ENCODE measurements around the gene CFAP97.
A peak's percentile ranks its signal among the peaks of the same experiment; 100 is the strongest.
"Not testable (repeated sequence)": the region's sequence is repeated elsewhere in the genome, so short reads cannot be mapped to it uniquely, and the experiment has no call there.

CFAP97 gene

DNA sequence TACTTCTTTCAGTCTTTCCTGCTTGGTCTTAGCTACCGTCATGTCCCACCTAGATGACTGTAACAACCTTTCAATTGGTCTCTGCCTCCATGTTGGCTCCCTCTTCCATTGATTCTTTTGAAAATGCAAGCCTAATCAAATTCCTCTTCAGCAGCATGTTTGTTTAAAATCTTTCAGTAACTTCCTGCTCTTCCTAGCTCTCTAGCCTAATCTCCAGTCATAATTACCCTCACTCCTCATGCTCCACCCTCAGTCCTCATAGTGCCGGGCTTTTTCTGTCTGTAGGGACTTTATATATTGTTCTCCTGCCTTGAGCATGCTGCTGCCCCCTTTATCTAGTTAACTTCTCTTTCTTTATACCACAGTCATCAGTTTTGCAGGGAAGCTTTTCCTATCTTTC, 17.7 kb upstream of the CFAP97 start:
- H3K27ac ChIP-seq (ENCODE audit: low read length), result no peak overlapping the region
- no peaks in the 10 kb centered on the region for H3K27me3 ChIP-seq (ENCODE audit: low read depth, low read length)
- no peak overlapping the region for H3K4me3 ChIP-seq (ENCODE audit: low read depth in 1 of 2, low read length in 2 of 2)
- peaks cover 0 to 15% of the 10 kb centered on the region in 2 donors for H3K4me1 ChIP-seq (ENCODE audit: control insufficient read depth in 1 of 2, insufficient read depth in 2 of 2, low read length in 2 of 2)
- no peaks in the 10 kb centered on the region for H3K36me3 ChIP-seq (ENCODE audit: control insufficient read depth in 1 of 2, insufficient read depth in 2 of 2, low read length in 2 of 2)
- H3K9me3 ChIP-seq (ENCODE audit: control insufficient read depth in 1 of 2, low read length in 2 of 2), result no peaks in the 10 kb centered on the region

DNA sequence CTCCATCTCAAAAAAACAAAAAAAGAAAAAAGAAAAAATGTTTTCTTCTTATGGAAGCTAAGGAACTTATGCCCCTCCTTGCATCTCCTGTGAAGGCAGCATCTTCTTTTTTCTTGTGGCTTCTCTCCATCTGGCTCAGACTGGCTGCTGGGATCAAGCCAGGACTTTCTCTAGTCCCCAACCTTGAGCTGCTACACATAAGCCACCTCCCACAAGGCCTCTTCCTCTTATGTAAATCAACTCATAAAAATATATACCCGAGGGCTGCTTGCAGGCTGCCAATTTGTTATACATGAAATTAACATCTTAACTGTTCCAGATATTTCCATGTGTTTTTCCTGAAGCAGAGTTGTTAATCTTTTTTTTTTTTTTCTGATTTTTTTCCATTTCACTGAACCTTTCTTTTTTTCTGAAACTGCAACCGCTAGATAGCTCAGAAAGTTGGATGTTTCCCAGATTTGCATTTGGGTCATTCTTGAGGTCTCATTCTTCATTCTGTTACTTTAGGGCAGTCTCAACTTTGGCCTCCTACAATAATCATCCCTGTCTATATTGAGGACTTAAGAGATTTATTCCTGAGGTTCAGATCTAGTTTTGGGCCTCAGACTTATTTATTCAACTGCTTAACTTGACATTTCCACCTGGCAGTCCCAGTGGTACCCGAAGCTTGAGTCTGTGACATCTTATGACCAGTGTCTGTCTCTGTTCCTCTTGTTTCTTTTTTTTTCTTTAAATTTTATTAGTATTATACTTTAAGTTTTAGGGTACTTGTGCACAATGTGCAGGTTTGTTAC, 15.9 kb upstream of the CFAP97 start:
- H3K4me1 ChIP-seq (ENCODE audit: control insufficient read depth in 1 of 2, insufficient read depth in 2 of 2, low read length in 2 of 2), result peaks cover 0 to 21% of the 10 kb centered on the region in 2 donors
- H3K9me3 ChIP-seq (ENCODE audit: control insufficient read depth in 1 of 2, low read length in 2 of 2), result no peaks in the 10 kb centered on the region
- H3K27me3 ChIP-seq (ENCODE audit: low read depth, low read length), result no peaks in the 10 kb centered on the region
- no peak overlapping the region for H3K27ac ChIP-seq (ENCODE audit: low read length)
- no peak overlapping the region for H3K4me3 ChIP-seq (ENCODE audit: low read depth in 1 of 2, low read length in 2 of 2)
- H3K36me3 ChIP-seq (ENCODE audit: control insufficient read depth in 1 of 2, insufficient read depth in 2 of 2, low read length in 2 of 2), result no peaks in the 10 kb centered on the region

DNA sequence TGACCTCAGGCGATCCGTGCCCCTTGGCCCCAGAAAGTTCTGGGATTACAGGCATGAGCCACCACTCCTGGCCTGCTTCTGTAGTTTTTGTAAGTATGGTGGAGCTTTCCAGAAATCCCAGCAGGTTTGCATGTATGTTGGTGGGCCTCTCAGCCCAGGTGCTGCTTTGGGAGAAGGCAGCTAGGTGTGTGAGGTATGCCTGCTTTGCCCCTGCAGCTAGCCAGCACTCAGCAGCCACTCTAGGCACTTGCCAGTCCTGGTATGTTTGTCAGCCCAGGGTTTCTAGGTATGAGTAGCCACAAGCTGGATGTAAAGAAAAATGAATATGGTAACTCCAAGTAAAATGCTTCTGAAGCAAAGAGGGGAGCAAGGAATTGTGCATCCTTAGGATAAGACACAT, 14.5 kb upstream of the CFAP97 start:
- H3K4me1 ChIP-seq (ENCODE audit: control insufficient read depth in 1 of 2, insufficient read depth in 2 of 2, low read length in 2 of 2), result peaks cover 0 to 21% of the 10 kb centered on the region in 2 donors
- no peak overlapping the region for H3K27ac ChIP-seq (ENCODE audit: low read length)
- H3K4me3 ChIP-seq (ENCODE audit: low read depth in 1 of 2, low read length in 2 of 2), result no peak overlapping the region
- no peaks in the 10 kb centered on the region for H3K27me3 ChIP-seq (ENCODE audit: low read depth, low read length)
- H3K9me3 ChIP-seq (ENCODE audit: control insufficient read depth in 1 of 2, low read length in 2 of 2), result no peaks in the 10 kb centered on the region
- no peaks in the 10 kb centered on the region for H3K36me3 ChIP-seq (ENCODE audit: control insufficient read depth in 1 of 2, insufficient read depth in 2 of 2, low read length in 2 of 2)

DNA sequence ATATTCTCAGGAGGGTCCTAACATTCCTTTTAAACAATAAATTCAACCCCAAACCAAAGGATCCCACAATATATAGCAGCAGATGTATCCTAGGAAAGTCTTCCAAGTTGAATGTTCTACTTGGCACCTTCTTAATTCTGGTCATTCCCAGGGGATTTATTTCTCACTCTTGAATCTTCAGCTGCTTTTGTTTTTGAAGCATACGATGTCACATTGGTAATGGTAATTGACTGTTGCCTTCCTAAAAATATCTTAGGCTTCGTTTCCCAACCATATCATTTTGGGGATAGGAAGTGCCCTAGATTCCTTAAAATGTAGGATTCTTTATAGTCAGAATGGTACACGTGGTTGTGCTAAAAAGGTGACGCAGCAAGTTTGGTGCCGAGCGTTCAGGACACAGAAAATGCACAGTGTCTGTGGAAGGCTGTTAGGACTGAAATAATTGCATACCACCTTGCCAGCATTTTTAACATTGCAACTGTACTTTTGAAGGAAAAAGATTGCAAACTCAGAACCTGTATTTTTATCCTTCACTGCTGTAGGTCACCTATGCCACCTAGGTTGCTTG, 13.7 kb upstream of the CFAP97 start:
- Histone ChIP-seq H3K36me3 (ENCODE audit: control insufficient read depth in 1 of 2, insufficient read depth in 2 of 2, low read length in 2 of 2) (no peaks in the 10 kb centered on the region), H3K9me3 (ENCODE audit: control insufficient read depth in 1 of 2, low read length in 2 of 2) (no peaks in the 10 kb centered on the region), H3K27me3 (ENCODE audit: low read depth, low read length) (no peaks in the 10 kb centered on the region), H3K4me1 (ENCODE audit: control insufficient read depth in 1 of 2, insufficient read depth in 2 of 2, low read length in 2 of 2) (peaks cover 0 to 21% of the 10 kb centered on the region in 2 donors), H3K27ac (ENCODE audit: low read length) (no peak overlapping the region), H3K4me3 (ENCODE audit: low read depth in 1 of 2, low read length in 2 of 2) (no peak overlapping the region)

- H3K27ac ChIP-seq (ENCODE audit: low read length), result no peak overlapping the region
- no peak overlapping the region for H3K4me3 ChIP-seq (ENCODE audit: low read depth in 1 of 2, low read length in 2 of 2)
- no peaks in the 10 kb centered on the region for H3K27me3 ChIP-seq (ENCODE audit: low read depth, low read length)
- H3K4me1 ChIP-seq (ENCODE audit: control insufficient read depth in 1 of 2, insufficient read depth in 2 of 2, low read length in 2 of 2), result peaks cover 0 to 28% of the 10 kb centered on the region in 2 donors
- H3K9me3 ChIP-seq (ENCODE audit: control insufficient read depth in 1 of 2, low read length in 2 of 2), result no peaks in the 10 kb centered on the region
- no peaks in the 10 kb centered on the region for H3K36me3 ChIP-seq (ENCODE audit: control insufficient read depth in 1 of 2, insufficient read depth in 2 of 2, low read length in 2 of 2)
Measured at GRCh38 chr4:185215261-185215660, 11.5 kb upstream of the CFAP97 start.

DNA sequence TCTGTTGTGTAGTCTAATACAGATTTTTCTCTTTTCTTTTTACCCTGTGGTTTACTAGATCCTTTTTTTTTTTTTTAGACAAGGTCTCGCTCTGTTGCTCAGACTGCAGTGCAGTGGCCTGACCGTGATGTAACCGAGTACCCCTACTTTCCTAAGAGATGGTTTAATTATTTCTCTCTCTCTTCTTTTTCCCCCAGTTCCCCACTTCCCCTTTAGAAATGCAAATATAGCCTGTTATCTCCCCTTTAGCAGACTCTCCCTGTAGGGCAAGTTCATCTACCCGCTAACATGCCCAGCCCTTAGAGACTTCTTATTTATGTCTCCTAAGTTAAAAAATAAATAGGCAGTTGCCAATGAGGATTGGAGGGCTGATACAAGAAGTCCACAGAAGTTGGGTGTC, 10.1 kb upstream of the CFAP97 start:
- H3K27me3 ChIP-seq (ENCODE audit: low read depth, low read length), result no peaks in the 10 kb centered on the region

GRCh38 chr4:185212581-185212980, 8.8 kb upstream of the CFAP97 start:
- Histone ChIP-seq H3K36me3 (ENCODE audit: control insufficient read depth in 1 of 2, insufficient read depth in 2 of 2, low read length in 2 of 2) (no peaks in the 10 kb centered on the region), H3K4me3 (ENCODE audit: low read depth in 1 of 2, low read length in 2 of 2) (no peak overlapping the region), H3K4me1 (ENCODE audit: control insufficient read depth in 1 of 2, insufficient read depth in 2 of 2, low read length in 2 of 2) (peaks cover 0 to 22% of the 10 kb centered on the region in 2 donors)

More for the DNA sequence above, 10.1 kb upstream of the CFAP97 start:
- Histone ChIP-seq H3K27ac (ENCODE audit: low read length) (no peak overlapping the region), H3K36me3 (ENCODE audit: control insufficient read depth in 1 of 2, insufficient read depth in 2 of 2, low read length in 2 of 2) (no peaks in the 10 kb centered on the region), H3K9me3 (ENCODE audit: control insufficient read depth in 1 of 2, low read length in 2 of 2) (no peaks in the 10 kb centered on the region), H3K4me3 (ENCODE audit: low read depth in 1 of 2, low read length in 2 of 2) (no peak overlapping the region), H3K4me1 (ENCODE audit: control insufficient read depth in 1 of 2, insufficient read depth in 2 of 2, low read length in 2 of 2) (peaks cover 0 to 18% of the 10 kb centered on the region in 2 donors)

GRCh38 chr4:185211641-185212040, 7.8 kb upstream of the CFAP97 start:
- Histone ChIP-seq H3K9me3 (ENCODE audit: control insufficient read depth in 1 of 2, low read length in 2 of 2) (no peaks in the 10 kb centered on the region), H3K4me3 (ENCODE audit: low read depth in 1 of 2, low read length in 2 of 2) (peak overlapping the region in 1 of 2 donors; percentile 81), H3K4me1 (ENCODE audit: control insufficient read depth in 1 of 2, insufficient read depth in 2 of 2, low read length in 2 of 2) (peaks cover 0 to 18% of the 10 kb centered on the region in 2 donors), H3K27me3 (ENCODE audit: low read depth, low read length) (no peaks in the 10 kb centered on the region), H3K27ac (ENCODE audit: low read length) (no peak overlapping the region), H3K36me3 (ENCODE audit: control insufficient read depth in 1 of 2, insufficient read depth in 2 of 2, low read length in 2 of 2) (no peaks in the 10 kb centered on the region)

More at GRCh38 chr4:185212581-185212980, 8.8 kb upstream of the CFAP97 start:
- no peaks in the 10 kb centered on the region for H3K9me3 ChIP-seq (ENCODE audit: control insufficient read depth in 1 of 2, low read length in 2 of 2)
- H3K27me3 ChIP-seq (ENCODE audit: low read depth, low read length), result no peaks in the 10 kb centered on the region
- no peak overlapping the region for H3K27ac ChIP-seq (ENCODE audit: low read length)

GRCh38 chr4:185211035-185211434, 7.2 kb upstream of the CFAP97 start:
- H3K4me3 ChIP-seq (ENCODE audit: low read depth in 1 of 2, low read length in 2 of 2), result peak overlapping the region; percentile 70 to 81
- no peaks in the 10 kb centered on the region for H3K36me3 ChIP-seq (ENCODE audit: control insufficient read depth in 1 of 2, insufficient read depth in 2 of 2, low read length in 2 of 2)
- no peaks in the 10 kb centered on the region for H3K9me3 ChIP-seq (ENCODE audit: control insufficient read depth in 1 of 2, low read length in 2 of 2)
- H3K4me1 ChIP-seq (ENCODE audit: control insufficient read depth in 1 of 2, insufficient read depth in 2 of 2, low read length in 2 of 2), result peaks cover 0 to 18% of the 10 kb centered on the region in 2 donors
- H3K27me3 ChIP-seq (ENCODE audit: low read depth, low read length), result no peaks in the 10 kb centered on the region
- peak overlapping the region; percentile 16 for H3K27ac ChIP-seq (ENCODE audit: low read length)

DNA sequence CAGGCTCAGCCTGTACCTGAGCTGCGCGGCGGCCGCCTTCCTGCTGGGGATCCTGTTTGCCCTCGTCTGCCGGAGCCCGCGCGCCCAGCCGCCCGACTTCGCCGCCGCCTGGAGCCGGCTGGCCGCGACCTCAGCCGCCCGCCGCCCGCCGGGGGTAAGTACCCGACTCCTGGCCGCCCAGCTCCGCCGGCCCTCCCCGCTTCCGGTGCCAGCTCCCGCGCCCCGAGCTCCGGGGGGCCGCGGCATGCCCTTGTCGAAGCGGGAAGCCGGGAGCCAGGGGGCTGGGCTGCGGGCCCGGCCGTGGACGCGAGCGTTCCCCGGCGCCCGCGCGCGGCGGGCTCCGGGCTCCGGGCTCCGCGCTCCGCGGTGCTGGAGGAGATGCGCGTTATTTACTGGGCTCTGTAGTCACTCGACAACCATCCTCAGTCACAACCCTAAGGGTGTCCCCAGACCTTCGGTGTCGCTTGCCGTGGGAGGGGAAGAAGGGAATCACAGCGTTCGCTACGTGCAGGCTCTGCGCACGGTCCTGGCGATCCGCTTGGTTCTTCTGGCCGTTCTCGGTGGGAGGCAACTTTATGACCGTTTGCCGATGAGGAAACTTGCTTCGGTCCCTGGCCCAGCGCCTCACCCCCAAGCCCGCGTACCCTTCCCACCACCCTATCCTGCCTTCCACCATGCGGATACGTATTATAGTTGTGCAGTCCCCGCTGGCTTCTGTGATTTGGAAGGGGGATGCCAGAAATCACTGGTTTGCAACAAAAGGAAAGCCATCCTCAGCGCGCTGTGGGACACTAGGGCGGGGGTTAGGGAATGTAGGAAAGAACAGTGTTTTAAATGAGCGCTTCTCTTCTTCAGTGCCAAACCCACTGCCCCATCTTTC, 6.5 kb upstream of the CFAP97 start:
- peak overlapping the region; percentile 16 for H3K27ac ChIP-seq (ENCODE audit: low read length)
- peak overlapping the region; percentile 70 to 81 for H3K4me3 ChIP-seq (ENCODE audit: low read depth in 1 of 2, low read length in 2 of 2)
- H3K4me1 ChIP-seq (ENCODE audit: control insufficient read depth in 1 of 2, insufficient read depth in 2 of 2, low read length in 2 of 2), result peaks cover 0 to 17% of the 10 kb centered on the region in 2 donors
- no peaks in the 10 kb centered on the region for H3K36me3 ChIP-seq (ENCODE audit: control insufficient read depth in 1 of 2, insufficient read depth in 2 of 2, low read length in 2 of 2)
- no peaks in the 10 kb centered on the region for H3K9me3 ChIP-seq (ENCODE audit: control insufficient read depth in 1 of 2, low read length in 2 of 2)
- no peaks in the 10 kb centered on the region for H3K27me3 ChIP-seq (ENCODE audit: low read depth, low read length)

DNA sequence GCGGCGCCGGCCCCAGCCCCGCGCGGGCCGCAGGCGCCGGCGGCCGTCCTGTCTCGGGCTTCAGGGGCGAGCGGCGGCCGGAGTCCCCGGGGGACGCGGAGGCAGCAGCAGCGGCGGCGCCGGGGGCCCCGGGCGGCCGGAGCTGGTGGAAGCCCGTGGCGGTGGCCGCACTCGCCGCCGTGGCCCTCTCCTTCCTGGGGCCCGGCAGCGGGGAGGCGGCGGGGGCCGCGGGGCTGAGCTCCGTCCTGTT, 6.0 kb upstream of the CFAP97 start:
- not testable (repeated sequence) for H3K36me3 ChIP-seq (ENCODE audit: control insufficient read depth in 1 of 2, insufficient read depth in 2 of 2, low read length in 2 of 2); H3K9me3 ChIP-seq (ENCODE audit: control insufficient read depth in 1 of 2, low read length in 2 of 2); H3K27me3 ChIP-seq (ENCODE audit: low read depth, low read length); H3K27ac ChIP-seq (ENCODE audit: low read length)
- Histone ChIP-seq H3K4me3 (ENCODE audit: low read depth in 1 of 2, low read length in 2 of 2) (peak overlapping the region in 1 of 2 donors; percentile 81), H3K4me1 (ENCODE audit: control insufficient read depth in 1 of 2, insufficient read depth in 2 of 2, low read length in 2 of 2) (peaks cover 1 to 17% of the 10 kb centered on the region in 2 donors)

Data from muscle layer of duodenum (tissue), 2 donors.